Spleen (tissue), 7 donors: Measurements from ENCODE around the gene TMCO4.

Source experiments
- CTCF ChIP-seq, 11 experiments: fragments of 200-600 bp in 7 of 11; fragments of 450-650 bp in 4 of 11; sonication (generic) in 4 of 11; IDR thresholded peaks in 8 of 11; conservative IDR thresholded peaks in 3 of 11; 1 replicate in 7 of 11; 2 replicates in 4 of 11; pipeline versions ENCODE4 v1.4.0 to v1.8.0; 2016 to 2021; ENCODE audit warnings: antibody characterized with exemption in 11 of 11, inconsistent platforms in 4 of 11, mild to moderate bottlenecking in 1 of 11
- POLR2A ChIP-seq, 3 donors: fragments of 450-650 bp; IDR thresholded peaks; one replicate each; pipeline ENCODE4 v1.5.1; 2017; ENCODE audit warnings: antibody characterized with exemption in 3 of 3, mild to moderate bottlenecking in 1 of 3
- POLR2AphosphoS5 ChIP-seq, 3 donors: sonication (generic); formaldehyde crosslinking; IDR thresholded peaks; one replicate each; pipeline ENCODE4 v1.5.1; 2017; ENCODE audit warnings: antibody characterized with exemption in 3 of 3
- donor health status: DM: no; HTN: no; CAD: no; lungs with moderate emphysema.
- donor health status: DM: no; HTN: no; CAD: no.
- donor health status: DM: no; HTN: no; CAD: no.

GRCh38 chr1:19710825-19711611 is 88.7 kb downstream of the TMCO4 start:
- TF ChIP-seq CTCF (IDR thresholded peaks at IDR 0.05 in 8 of 11, conservative IDR thresholded peaks at IDR 0.05 in 3 of 11) (no peak), POLR2AphosphoS5 (IDR thresholded peaks at IDR 0.05) (no peak), POLR2A (IDR thresholded peaks at IDR 0.05) (no peak)
